ENCODE measurements around the gene RHPN2. TPM values are rescaled to one million over a fixed set of nuclear protein-coding genes. Genes with fewer than 3 reads are reported as not detected.

Gene RHPN2
- total and polyA plus RNA-seq, 2 of the 13 experiments (the other 11 are each of a cell fraction or from before 2014, with no cell fraction given) = 20.3 to 48.0 TPM

GRCh38 chr19:32971715-32972540 lies 92.8 kb downstream of the RHPN2 start, which contains the start of the genes CEP89 and FAAP24 (continued):
- TF ChIP-seq, protein P1, sequence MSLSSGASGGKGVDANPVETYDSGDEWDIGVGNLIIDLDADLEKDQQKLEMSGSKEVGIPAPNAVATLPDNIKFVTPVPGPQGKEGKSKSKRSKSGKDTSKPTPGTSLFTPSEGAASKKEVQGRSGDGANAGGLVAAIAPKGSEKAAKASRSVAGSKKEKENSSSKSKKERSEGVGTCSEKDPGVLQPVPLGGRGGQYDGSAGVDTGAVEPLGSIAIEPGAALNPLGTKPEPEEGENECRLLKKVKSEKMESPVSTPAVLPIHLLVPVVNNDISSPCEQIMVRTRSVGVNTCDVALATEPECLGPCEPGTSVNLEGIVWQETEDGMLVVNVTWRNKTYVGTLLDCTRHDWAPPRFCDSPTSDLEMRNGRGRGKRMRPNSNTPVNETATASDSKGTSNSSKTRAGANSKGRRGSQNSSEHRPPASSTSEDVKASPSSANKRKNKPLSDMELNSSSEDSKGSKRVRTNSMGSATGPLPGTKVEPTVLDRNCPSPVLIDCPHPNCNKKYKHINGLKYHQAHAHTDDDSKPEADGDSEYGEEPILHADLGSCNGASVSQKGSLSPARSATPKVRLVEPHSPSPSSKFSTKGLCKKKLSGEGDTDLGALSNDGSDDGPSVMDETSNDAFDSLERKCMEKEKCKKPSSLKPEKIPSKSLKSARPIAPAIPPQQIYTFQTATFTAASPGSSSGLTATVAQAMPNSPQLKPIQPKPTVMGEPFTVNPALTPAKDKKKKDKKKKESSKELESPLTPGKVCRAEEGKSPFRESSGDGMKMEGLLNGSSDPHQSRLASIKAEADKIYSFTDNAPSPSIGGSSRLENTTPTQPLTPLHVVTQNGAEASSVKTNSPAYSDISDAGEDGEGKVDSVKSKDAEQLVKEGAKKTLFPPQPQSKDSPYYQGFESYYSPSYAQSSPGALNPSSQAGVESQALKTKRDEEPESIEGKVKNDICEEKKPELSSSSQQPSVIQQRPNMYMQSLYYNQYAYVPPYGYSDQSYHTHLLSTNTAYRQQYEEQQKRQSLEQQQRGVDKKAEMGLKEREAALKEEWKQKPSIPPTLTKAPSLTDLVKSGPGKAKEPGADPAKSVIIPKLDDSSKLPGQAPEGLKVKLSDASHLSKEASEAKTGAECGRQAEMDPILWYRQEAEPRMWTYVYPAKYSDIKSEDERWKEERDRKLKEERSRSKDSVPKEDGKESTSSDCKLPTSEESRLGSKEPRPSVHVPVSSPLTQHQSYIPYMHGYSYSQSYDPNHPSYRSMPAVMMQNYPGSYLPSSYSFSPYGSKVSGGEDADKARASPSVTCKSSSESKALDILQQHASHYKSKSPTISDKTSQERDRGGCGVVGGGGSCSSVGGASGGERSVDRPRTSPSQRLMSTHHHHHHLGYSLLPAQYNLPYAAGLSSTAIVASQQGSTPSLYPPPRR (CRISPR knock-in tag; IDR thresholded peaks at IDR 0.05; ENCODE audit: borderline replicate concordance) = 0 out of 2 replicates have a peak, but pooled peaks have one; percentile 41
- TF ChIP-seq SOX13 (IDR thresholded peaks at IDR 0.05) = no peak
- no peak; a peak in 1 of 4 replicates for TF ChIP-seq SOX13 (CRISPR knock-in tag; conservative IDR thresholded peaks at IDR 0.05 in 1 of 2, IDR thresholded peaks at IDR 0.05 in 1 of 2)
- TF ChIP-seq SKIL (CRISPR knock-in tag; IDR thresholded peaks at IDR 0.05; ENCODE audit: borderline replicate concordance) = peak; percentile 41; the same call in 1 of the 2 replicates
- TF ChIP-seq MXD3 (CRISPR knock-in tag; IDR thresholded peaks at IDR 0.05) = 0 out of 2 replicates have a peak, but pooled peaks have one; percentile 59
- TF ChIP-seq ZNF331 (CRISPR knock-in tag; IDR thresholded peaks at IDR 0.05) = no peak
- TF ChIP-seq TOPORS (CRISPR knock-in tag; IDR thresholded peaks at IDR 0.05) = peak; percentile 94; the same call in 1 of the 2 replicates
- peak; percentile 99 for TF ChIP-seq ZNF354B (CRISPR knock-in tag; IDR thresholded peaks at IDR 0.05)
- no peak for TF ChIP-seq PAWR (CRISPR knock-in tag; IDR thresholded peaks at IDR 0.05; ENCODE audit: borderline replicate concordance)
- no peak for TF ChIP-seq CENPX (CRISPR knock-in tag; IDR thresholded peaks at IDR 0.05)
- TF ChIP-seq RNF219 (CRISPR knock-in tag; IDR thresholded peaks at IDR 0.05) = no peak
- TF ChIP-seq GMEB2 (CRISPR knock-in tag; IDR thresholded peaks at IDR 0.05; ENCODE audit: low read depth) = no peak
- TF ChIP-seq ZNF547 (CRISPR knock-in tag; IDR thresholded peaks at IDR 0.05) = peak; percentile 71; the same call in 1 of the 2 replicates
- TF ChIP-seq ETS1 (CRISPR knock-in tag; IDR thresholded peaks at IDR 0.05) = no peak
- peak; percentile 35 for TF ChIP-seq STAG1 (CRISPR knock-in tag; IDR thresholded peaks at IDR 0.05)

All from HepG2 (cell line).